ENCODE data around the gene ZNF311. TPM values are rescaled to one million over a fixed set of nuclear protein-coding genes. Genes with fewer than 3 reads are reported as not detected.

The ZNF311 gene
- total and polyA plus RNA-seq, 9 of the 15 experiments (the other 6 are each of a cell fraction or from before 2014, with no cell fraction given) = 5.1 to 10.0 (median 7.5) TPM

DNA sequence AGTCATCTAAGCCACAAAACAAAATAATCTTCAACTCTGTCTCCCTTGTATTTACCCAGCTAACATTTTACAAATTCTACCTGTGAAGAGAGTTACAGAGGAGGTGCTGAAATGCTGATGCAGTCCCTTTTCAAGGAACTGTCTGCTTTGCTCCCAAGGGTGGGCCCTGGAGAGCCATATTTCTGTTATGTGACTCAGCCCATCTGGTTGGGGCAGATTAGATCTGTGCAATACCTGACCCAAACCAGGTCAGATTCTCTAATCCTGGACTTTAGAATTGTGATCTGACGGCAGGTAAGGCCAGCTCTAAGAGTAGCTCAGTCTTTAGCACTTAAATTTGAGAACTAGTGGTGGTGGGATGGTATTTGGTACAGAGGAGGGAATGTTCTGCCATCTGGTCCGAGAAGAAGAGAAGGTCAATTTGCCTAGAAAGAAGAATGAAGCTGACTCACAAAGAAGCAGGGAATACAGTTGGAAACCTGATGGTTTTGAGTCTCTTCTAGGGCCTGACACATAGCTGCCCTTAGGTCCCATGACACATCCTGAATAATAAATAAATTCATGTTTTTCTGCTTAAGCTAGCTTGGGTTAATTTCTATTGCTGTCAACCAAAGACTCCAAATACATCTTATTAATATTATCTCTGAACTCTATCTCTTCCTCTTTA is 8.1 kb downstream of the ZNF311 start (continued):
- TF ChIP-seq, protein P1, sequence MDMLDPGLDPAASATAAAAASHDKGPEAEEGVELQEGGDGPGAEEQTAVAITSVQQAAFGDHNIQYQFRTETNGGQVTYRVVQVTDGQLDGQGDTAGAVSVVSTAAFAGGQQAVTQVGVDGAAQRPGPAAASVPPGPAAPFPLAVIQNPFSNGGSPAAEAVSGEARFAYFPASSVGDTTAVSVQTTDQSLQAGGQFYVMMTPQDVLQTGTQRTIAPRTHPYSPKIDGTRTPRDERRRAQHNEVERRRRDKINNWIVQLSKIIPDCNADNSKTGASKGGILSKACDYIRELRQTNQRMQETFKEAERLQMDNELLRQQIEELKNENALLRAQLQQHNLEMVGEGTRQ (CRISPR knock-in tag; IDR thresholded peaks at IDR 0.05) = no peak
- TF ChIP-seq KAT8 (IDR thresholded peaks at IDR 0.05; ENCODE audit: low read depth) (no peak), ZNF140 (CRISPR knock-in tag; IDR thresholded peaks at IDR 0.05) (no peak), DIDO1 (tag; IDR thresholded peaks at IDR 0.05; ENCODE audit: low read depth) (no peak), CTBP1 (IDR thresholded peaks at IDR 0.05; ENCODE audit: borderline replicate concordance) (peak; percentile 74; the same call in 1 of the 2 replicates), MYBL2 (IDR thresholded peaks at IDR 0.05; ENCODE audit: low read depth) (no peak), MYBL2 (CRISPR knock-in tag; IDR thresholded peaks at IDR 0.05; ENCODE audit: borderline replicate concordance) (no peak), ZNF586 (CRISPR knock-in tag; conservative IDR thresholded peaks at IDR 0.05) (no peak), JUN (IDR thresholded peaks at IDR 0.05; ENCODE audit: borderline replicate concordance, low read depth, low read length) (peak; percentile 66; the same call in 1 of the 2 replicates), JUN (CRISPR knock-in tag; IDR thresholded peaks at IDR 0.05; ENCODE audit: borderline replicate concordance) (no peak), SMAD1 (IDR thresholded peaks at IDR 0.05; ENCODE audit: low read depth, low read length, partially characterized antibody) (no peak), MEIS2 (IDR thresholded peaks at IDR 0.05; ENCODE audit: partially characterized antibody) (peak; percentile 67), ARNT (IDR thresholded peaks at IDR 0.05) (no peak), MTA3 (IDR thresholded peaks at IDR 0.05; ENCODE audit: borderline replicate concordance) (peak; percentile 79), GTF2A2 (tag; IDR thresholded peaks at IDR 0.05) (no peak), FOXM1 (IDR thresholded peaks at IDR 0.05; ENCODE audit: low read depth) (0 out of 2 replicates have a peak, but pooled peaks have one; percentile 43), FOXM1 (CRISPR knock-in tag; IDR thresholded peaks at IDR 0.05; ENCODE audit: low read depth) (no peak), HMG20A (CRISPR knock-in tag; conservative IDR thresholded peaks at IDR 0.05) (no peak), NFYB (IDR thresholded peaks at IDR 0.05; ENCODE audit: extremely low read depth, insufficient read length) (no peak), DPF2 (IDR thresholded peaks at IDR 0.05) (peak; percentile 94), SMARCA5 (IDR thresholded peaks at IDR 0.05) (no peak), NCOA1 (IDR thresholded peaks at IDR 0.05; ENCODE audit: low read depth) (peak; percentile 52; the same call in 1 of the 2 replicates)
- TF ChIP-seq, protein P2, sequence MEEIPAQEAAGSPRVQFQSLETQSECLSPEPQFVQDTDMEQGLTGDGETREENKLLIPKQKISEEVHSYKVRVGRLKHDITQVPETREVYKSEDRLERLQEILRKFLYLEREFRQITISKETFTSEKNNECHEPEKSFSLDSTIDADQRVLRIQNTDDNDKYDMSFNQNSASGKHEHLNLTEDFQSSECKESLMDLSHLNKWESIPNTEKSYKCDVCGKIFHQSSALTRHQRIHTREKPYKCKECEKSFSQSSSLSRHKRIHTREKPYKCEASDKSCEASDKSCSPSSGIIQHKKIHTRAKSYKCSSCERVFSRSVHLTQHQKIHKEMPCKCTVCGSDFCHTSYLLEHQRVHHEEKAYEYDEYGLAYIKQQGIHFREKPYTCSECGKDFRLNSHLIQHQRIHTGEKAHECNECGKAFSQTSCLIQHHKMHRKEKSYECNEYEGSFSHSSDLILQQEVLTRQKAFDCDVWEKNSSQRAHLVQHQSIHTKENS (CRISPR knock-in tag; IDR thresholded peaks at IDR 0.05) = no peak
- TF ChIP-seq, protein P3, sequence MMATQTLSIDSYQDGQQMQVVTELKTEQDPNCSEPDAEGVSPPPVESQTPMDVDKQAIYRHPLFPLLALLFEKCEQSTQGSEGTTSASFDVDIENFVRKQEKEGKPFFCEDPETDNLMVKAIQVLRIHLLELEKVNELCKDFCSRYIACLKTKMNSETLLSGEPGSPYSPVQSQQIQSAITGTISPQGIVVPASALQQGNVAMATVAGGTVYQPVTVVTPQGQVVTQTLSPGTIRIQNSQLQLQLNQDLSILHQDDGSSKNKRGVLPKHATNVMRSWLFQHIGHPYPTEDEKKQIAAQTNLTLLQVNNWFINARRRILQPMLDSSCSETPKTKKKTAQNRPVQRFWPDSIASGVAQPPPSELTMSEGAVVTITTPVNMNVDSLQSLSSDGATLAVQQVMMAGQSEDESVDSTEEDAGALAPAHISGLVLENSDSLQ (IDR thresholded peaks at IDR 0.05) = no peak
- TF ChIP-seq, protein P4, sequence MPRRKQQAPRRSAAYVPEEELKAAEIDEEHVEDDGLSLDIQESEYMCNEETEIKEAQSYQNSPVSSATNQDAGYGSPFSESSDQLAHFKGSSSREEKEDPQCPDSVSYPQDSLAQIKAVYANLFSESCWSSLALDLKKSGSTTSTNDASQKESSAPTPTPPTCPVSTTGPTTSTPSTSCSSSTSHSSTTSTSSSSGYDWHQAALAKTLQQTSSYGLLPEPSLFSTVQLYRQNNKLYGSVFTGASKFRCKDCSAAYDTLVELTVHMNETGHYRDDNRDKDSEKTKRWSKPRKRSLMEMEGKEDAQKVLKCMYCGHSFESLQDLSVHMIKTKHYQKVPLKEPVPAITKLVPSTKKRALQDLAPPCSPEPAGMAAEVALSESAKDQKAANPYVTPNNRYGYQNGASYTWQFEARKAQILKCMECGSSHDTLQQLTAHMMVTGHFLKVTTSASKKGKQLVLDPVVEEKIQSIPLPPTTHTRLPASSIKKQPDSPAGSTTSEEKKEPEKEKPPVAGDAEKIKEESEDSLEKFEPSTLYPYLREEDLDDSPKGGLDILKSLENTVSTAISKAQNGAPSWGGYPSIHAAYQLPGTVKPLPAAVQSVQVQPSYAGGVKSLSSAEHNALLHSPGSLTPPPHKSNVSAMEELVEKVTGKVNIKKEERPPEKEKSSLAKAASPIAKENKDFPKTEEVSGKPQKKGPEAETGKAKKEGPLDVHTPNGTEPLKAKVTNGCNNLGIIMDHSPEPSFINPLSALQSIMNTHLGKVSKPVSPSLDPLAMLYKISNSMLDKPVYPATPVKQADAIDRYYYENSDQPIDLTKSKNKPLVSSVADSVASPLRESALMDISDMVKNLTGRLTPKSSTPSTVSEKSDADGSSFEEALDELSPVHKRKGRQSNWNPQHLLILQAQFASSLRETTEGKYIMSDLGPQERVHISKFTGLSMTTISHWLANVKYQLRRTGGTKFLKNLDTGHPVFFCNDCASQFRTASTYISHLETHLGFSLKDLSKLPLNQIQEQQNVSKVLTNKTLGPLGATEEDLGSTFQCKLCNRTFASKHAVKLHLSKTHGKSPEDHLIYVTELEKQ (CRISPR knock-in tag; IDR thresholded peaks at IDR 0.05) = no peak
